Endodermal cell (in vitro differentiated cells): ENCODE data around the gene CD163. TPM values are rescaled to one million over a fixed set of nuclear protein-coding genes. Genes with fewer than 3 reads are reported as not detected.
"Not testable (repeated sequence)": the region's sequence is repeated elsewhere in the genome, so short reads cannot be mapped to it uniquely, and the experiment has no call there.

Experiments used
- DNase-seq: peaks from one replicate; pipeline ENCODE4 v3.0.0-alpha.2; 2017
- H3K27ac ChIP-seq: 2 replicates; pipeline ENCODE4 v1.5.1; 2013; ENCODE audit warnings: mild to moderate bottlenecking, low read depth, low read length, moderate library complexity
- H3K27me3 ChIP-seq: 2 replicates; pipeline ENCODE4 v1.6.1; 2013; ENCODE audit warnings: mild to moderate bottlenecking, low read length, moderate library complexity; ENCODE audit not compliant: insufficient read depth, control insufficient read depth, poor library complexity, severe bottlenecking
- H3K36me3 ChIP-seq: 2 replicates; pipeline ENCODE4 v1.7.0; 2013; ENCODE audit warnings: mild to moderate bottlenecking, low read length, moderate library complexity; ENCODE audit not compliant: control insufficient read depth, insufficient read depth
- H3K4me1 ChIP-seq: one replicate; pipeline ENCODE4 v1.7.0; 2013; ENCODE audit warnings: low read length; ENCODE audit not compliant: control insufficient read depth, insufficient read depth
- H3K4me3 ChIP-seq: 2 replicates; pipeline ENCODE4 v1.5.1; 2013; ENCODE audit warnings: mild to moderate bottlenecking, low read length, moderate library complexity
- H3K9ac ChIP-seq: 2 replicates; pipeline ENCODE4 v1.6.1; 2013; ENCODE audit warnings: mild to moderate bottlenecking, low read length, moderate library complexity; ENCODE audit not compliant: poor library complexity, severe bottlenecking; ENCODE audit errors: extremely low read depth
- H3K9me3 ChIP-seq: 2 replicates; pipeline ENCODE4 v1.6.1; 2013; ENCODE audit warnings: mild to moderate bottlenecking, low read length, moderate library complexity; ENCODE audit not compliant: control insufficient read depth
- H3K27ac Mint-ChIP-seq: 2 replicates; pipeline ENCODE4 v1.8.0; 2020; ENCODE audit warnings: mixed read lengths
- H3K27me3 Mint-ChIP-seq: 2 replicates; pipeline ENCODE4 v1.8.0; 2021; ENCODE audit warnings: mild to moderate bottlenecking, mixed read lengths; ENCODE audit not compliant: insufficient read depth
- H3K36me3 Mint-ChIP-seq: 2 replicates; pipeline ENCODE4 v1.8.0; 2020; ENCODE audit warnings: low read depth, mixed read lengths
- H3K4me1 Mint-ChIP-seq: 2 replicates; pipeline ENCODE4 v1.8.0; 2020; ENCODE audit warnings: mixed read lengths
- H3K4me3 Mint-ChIP-seq: 2 replicates; pipeline ENCODE4 v1.8.0; 2020; ENCODE audit warnings: mild to moderate bottlenecking, moderate library complexity, mixed read lengths
- H3K9me3 Mint-ChIP-seq: 2 replicates; pipeline ENCODE4 v1.8.0; 2020; ENCODE audit warnings: mild to moderate bottlenecking, mixed read lengths
- WGBS, 2 experiments: methylation state at CpG; one replicate each; pipeline versions ENCODE4 v1.1.5 to v1.1.7; 2013; ENCODE audit warnings: missing lambda C conversion rate in 2 of 2, mixed read lengths in 1 of 2; ENCODE audit not compliant: insufficient coverage in 1 of 2, insufficient read length in 1 of 2; 5-methylcytosine and 5-hydroxymethylcytosine counted together
- total RNA-seq, 2 donors: library from RNA; stranded (reverse); fragmentation: NEBNext Ultra II Directional in 1 of 2; extraction: Animal tissue kit (Norgen Biotek cat#: 25700) in 1 of 2; gene quantifications; 2 replicates in 1 of 2; 3 replicates in 1 of 2; pipeline ENCODE4 v1.2.1, GENCODE V29; 2021
- TF ChIP-seq, protein P1 (sequence below): fragments of 200-600 bp; sonication (generic); conservative IDR thresholded peaks from 2 replicates; pipeline ENCODE4 v1.5.0; 2021; ENCODE audit warnings: antibody characterized with exemption, mild to moderate bottlenecking

CD163 gene
- total RNA-seq, 2 donors from 2014 or later: 2.8 to 11.4 TPM

DNA sequence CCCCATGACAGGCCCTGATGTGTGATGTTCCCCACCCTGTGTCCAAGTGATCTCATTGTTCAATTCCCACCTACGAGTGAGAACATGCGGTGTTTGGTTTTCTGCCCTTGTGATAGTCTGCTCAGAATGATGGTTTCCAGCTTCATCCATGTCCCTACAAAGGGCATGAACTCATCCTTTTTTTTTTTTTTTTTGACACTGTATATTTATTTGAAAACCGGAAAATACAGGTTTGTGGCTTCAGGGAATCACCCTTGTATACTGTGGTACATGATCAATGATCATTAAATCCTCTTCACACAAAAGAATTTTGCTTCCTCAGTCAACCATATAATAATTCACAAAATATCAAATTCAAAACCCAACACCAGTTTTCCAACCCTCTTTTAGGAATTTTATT, 66.1 kb downstream of the CD163 start:
- H3K9me3 Mint-ChIP-seq: peaks cover 19% of the 10 kb centered on the region
- H3K27me3 Mint-ChIP-seq: peaks cover 30% of the 10 kb centered on the region
- H3K27ac Mint-ChIP-seq, DNase-seq, H3K9me3 ChIP-seq, H3K9ac ChIP-seq, H3K36me3 Mint-ChIP-seq, H3K4me3 Mint-ChIP-seq, H3K4me1 ChIP-seq, H3K27ac ChIP-seq, H3K4me1 Mint-ChIP-seq, H3K27me3 ChIP-seq, H3K36me3 ChIP-seq, H3K4me3 ChIP-seq: not testable (repeated sequence)
- 90% methylated on average over 3 of the region's 3 CpGs; no CpG with 5 or more reads in 1 of the 2 experiments for WGBS, 2 experiments

GRCh38 chr12:7434670-7435069, 68.9 kb downstream of the CD163 start:
- Mint-ChIP-seq H3K27ac (no peak overlapping the region), H3K4me3 (no peak overlapping the region), H3K4me1 (peaks cover 7% of the 10 kb centered on the region), H3K36me3 (peaks cover 6% of the 10 kb centered on the region), H3K27me3 (peaks cover 14% of the 10 kb centered on the region), H3K9me3 (peaks cover 17% of the 10 kb centered on the region)
- Histone ChIP-seq H3K27me3 (no peaks in the 10 kb centered on the region), H3K36me3 (no peaks in the 10 kb centered on the region), H3K9ac (no peak overlapping the region), H3K4me1 (no peaks in the 10 kb centered on the region), H3K27ac (no peak overlapping the region), H3K9me3 (no peaks in the 10 kb centered on the region), H3K4me3 (no peak overlapping the region)
- no peak for DNase-seq
- TF ChIP-seq, protein P1, sequence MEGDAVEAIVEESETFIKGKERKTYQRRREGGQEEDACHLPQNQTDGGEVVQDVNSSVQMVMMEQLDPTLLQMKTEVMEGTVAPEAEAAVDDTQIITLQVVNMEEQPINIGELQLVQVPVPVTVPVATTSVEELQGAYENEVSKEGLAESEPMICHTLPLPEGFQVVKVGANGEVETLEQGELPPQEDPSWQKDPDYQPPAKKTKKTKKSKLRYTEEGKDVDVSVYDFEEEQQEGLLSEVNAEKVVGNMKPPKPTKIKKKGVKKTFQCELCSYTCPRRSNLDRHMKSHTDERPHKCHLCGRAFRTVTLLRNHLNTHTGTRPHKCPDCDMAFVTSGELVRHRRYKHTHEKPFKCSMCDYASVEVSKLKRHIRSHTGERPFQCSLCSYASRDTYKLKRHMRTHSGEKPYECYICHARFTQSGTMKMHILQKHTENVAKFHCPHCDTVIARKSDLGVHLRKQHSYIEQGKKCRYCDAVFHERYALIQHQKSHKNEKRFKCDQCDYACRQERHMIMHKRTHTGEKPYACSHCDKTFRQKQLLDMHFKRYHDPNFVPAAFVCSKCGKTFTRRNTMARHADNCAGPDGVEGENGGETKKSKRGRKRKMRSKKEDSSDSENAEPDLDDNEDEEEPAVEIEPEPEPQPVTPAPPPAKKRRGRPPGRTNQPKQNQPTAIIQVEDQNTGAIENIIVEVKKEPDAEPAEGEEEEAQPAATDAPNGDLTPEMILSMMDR: no peak

- 85 to 87% methylated on average over 2 to 6 of the region's 6 CpGs for WGBS, 2 experiments
- no peaks in the 10 kb centered on the region for H3K27me3 ChIP-seq
- H3K9ac ChIP-seq: no peak overlapping the region
- H3K27ac ChIP-seq: no peak overlapping the region
- peaks cover 4% of the 10 kb centered on the region for H3K9me3 Mint-ChIP-seq
- peaks cover under 1% of the 10 kb centered on the region for H3K27me3 Mint-ChIP-seq
- no peaks in the 10 kb centered on the region for H3K9me3 ChIP-seq
- H3K4me1 Mint-ChIP-seq: peaks cover 10% of the 10 kb centered on the region
- no peaks in the 10 kb centered on the region for H3K4me1 ChIP-seq
- H3K4me3 ChIP-seq: no peak overlapping the region
- DNase-seq: no peak
- H3K4me3 Mint-ChIP-seq: no peak overlapping the region
- no peak overlapping the region for H3K27ac Mint-ChIP-seq
- H3K36me3 ChIP-seq: no peaks in the 10 kb centered on the region
- peaks cover 3% of the 10 kb centered on the region for H3K36me3 Mint-ChIP-seq
- TF ChIP-seq, protein P1: no peak
Observed at GRCh38 chr12:7433276-7433822, 70.2 kb downstream of the CD163 start.
